IPS-18c (cell line): ENCODE measurements around the gene EBF3.

Experiments
- H3K4me3 ChIP-seq: 2 replicates; pipeline ENCODE4 v1.7.0; 2013; ENCODE audit warnings: low read depth, mild to moderate bottlenecking, low read length, moderate library complexity; ENCODE audit not compliant: insufficient read depth
- H3K9me3 ChIP-seq: one replicate; pipeline ENCODE4 v1.6.1; 2013; ENCODE audit warnings: mild to moderate bottlenecking, low read length, moderate library complexity; ENCODE audit not compliant: control insufficient read depth, insufficient read depth

Gene EBF3

DNA sequence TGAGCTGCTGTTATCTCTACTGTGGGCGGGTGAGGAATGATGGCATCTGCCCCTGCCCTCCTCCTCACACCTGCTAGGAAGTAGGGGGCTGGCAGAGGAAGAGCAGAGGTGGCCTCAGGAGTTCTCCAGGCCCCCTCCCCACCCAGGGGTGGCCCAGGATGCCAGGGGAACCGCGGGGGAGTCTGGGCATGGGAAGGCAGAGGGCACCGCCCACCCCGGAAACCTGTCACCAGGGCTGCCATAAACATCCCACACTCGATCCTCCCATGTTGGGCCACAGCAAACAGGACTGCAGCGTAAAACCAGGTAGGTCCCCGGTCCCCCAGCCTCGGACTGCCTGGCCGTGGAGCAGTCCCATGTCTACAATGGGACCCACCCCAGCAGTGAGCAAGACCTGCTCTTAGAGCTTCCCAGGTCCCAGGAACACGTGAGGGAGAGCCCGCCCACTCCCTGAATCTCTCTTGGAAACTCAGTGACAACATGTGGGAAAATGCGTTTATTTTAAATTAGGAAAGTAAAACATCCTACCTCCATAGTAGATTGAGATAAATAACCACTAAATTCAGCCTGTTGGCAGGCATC is 23.4 kb downstream of the EBF3 start:
- no peaks in the 10 kb centered on the region for H3K9me3 ChIP-seq
- H3K4me3 ChIP-seq, result no peak overlapping the region

DNA sequence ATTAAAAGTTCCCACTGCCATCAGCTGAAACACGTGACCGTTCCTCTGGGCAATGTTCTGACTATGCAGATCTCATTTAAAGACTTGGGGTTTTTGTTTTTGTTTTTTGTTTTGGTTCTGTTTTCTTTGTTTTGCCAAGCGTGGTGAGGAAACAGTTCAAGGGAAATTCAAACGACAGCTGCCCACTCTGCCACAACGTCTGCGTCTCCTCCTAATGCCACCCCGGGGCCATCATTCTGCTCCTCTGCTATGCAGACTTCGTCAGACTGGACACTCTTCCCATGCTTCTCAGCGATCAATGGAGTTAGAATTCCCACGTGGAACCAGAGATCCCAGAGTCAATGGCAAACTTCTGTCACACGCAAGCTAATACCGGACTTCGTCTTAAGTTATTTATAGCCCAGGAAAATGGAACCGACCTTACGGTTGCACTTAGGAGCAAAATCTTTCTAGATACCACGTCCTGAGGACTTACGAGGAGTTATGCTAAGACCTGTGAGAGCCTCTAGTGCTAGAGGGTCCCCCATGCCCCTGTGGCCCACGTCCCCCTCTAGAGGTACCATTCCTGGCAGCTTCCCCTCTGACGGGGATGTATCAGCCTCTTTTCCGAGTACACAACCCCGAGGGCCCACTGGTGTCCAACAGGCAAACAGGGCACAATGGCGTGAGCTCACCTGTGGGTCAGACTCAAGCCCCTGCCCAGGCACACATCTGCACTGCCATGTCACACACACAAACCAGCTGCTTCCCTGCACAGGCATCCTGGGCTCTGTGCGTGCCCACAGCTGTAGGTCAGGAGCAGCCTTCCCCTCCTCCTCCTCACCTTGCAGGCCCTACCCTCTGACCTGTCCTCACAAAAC is 24.4 kb downstream of the EBF3 start:
- H3K4me3 ChIP-seq, result no peak overlapping the region
- no peaks in the 10 kb centered on the region for H3K9me3 ChIP-seq

DNA sequence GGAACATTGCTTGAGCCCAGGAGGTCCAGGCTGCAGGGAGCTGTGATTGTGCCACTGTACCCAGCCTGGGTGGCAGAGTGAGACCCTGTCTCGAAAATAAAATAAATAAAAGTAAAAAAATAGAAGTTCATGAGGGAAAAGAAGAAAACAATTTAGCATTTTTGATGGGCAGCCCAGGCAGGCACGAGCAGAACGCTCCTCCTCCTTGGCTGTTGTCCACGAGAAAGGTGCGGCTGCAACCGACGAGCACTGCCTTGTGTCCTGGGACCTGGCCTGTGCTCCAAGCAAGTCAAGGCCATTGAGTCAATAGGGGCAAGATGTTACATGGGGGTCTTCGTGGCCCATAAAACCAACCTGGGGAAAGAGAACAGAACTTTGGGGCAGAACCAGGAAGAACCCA is 25.6 kb downstream of the EBF3 start:
- Histone ChIP-seq H3K9me3 (no peaks in the 10 kb centered on the region), H3K4me3 (no peak overlapping the region)

DNA sequence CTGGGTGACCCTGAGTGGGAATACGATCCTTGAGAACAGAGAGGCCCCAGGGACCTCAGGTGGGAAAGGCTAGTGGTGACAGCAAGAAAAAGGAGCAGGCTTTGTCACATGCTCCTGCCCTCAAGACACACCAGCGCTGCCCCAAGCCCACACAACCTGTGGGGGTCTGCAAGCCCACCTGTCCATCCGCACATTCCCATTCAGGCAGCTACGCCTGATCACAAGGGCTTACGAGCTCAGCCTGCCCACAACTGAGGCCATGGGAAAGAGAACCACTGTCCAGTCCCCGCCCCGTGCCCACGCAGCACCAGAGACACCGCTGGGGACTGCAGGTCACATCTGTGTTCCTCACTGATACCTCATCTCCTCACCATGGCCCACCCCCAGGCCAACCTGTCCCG is 26.7 kb downstream of the EBF3 start:
- Histone ChIP-seq H3K9me3 (no peaks in the 10 kb centered on the region), H3K4me3 (no peak overlapping the region)

DNA sequence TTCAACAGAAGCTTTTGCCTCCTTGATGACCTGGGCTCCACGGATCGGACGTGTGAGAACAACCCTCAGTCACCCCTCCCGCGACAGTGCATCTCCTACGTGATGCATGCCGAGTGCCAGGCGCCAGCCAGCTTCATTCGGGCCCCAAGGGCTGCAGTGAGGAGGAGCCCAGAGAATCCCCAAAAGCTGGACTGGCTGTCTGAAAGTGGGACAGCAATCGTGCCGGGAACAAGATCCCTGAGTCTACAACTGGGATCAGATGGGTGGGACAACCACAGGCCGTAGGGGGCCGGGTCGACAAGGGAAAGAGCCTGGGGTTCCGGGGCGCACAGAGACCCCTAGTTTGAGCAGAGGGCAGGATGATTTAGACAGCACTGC is 27.2 kb downstream of the EBF3 start:
- H3K9me3 ChIP-seq, result no peaks in the 10 kb centered on the region
- H3K4me3 ChIP-seq, result no peak overlapping the region

DNA sequence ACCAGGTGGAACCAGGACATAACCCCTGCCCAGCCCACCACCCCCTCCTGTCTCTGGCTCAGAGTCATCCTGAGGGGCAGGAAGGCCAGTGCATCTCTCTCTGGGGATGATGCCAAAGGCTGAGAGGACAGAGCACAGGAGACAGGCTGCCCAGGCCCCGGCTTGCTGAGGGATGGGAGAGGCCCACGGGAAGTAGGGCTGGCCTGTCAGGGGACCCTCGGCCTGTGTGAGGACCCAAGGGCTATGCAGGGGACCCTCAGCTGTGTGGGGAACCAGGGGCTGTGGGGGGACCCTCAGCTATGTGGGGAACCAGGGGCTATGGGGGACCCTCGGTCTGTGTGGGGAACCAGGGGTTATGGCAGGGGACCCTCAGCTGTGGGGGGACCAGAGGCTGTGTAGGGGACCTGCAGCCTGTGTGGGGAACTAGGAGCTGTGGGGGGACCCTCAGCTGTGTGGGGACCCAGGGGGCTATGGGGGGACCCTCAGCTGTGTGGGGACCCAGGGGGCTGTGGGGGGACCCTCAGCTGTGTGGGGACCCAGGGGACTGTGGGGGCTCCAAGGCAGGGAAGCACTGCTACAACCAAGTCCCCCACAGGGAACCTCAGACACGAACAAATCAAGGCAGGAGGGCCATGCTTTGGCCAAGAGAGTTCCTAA is 27.7 kb downstream of the EBF3 start:
- no peak overlapping the region for H3K4me3 ChIP-seq
- peaks cover under 1% of the 10 kb centered on the region for H3K9me3 ChIP-seq

DNA sequence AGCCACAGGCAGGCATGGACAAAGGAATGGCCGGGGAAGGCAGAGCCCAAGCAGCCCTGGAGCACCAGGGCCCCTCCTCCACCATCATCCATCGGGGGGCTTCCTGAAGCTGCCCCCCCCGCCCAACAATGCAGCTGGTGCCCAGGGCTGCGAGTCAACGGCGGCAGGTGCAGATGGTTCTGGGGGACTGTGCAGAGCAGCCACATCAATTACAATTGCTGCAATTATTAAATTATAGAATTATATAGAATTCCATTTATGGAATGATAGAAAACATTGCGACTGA is 28.3 kb downstream of the EBF3 start:
- peaks cover 2% of the 10 kb centered on the region for H3K9me3 ChIP-seq
- no peak overlapping the region for H3K4me3 ChIP-seq

DNA sequence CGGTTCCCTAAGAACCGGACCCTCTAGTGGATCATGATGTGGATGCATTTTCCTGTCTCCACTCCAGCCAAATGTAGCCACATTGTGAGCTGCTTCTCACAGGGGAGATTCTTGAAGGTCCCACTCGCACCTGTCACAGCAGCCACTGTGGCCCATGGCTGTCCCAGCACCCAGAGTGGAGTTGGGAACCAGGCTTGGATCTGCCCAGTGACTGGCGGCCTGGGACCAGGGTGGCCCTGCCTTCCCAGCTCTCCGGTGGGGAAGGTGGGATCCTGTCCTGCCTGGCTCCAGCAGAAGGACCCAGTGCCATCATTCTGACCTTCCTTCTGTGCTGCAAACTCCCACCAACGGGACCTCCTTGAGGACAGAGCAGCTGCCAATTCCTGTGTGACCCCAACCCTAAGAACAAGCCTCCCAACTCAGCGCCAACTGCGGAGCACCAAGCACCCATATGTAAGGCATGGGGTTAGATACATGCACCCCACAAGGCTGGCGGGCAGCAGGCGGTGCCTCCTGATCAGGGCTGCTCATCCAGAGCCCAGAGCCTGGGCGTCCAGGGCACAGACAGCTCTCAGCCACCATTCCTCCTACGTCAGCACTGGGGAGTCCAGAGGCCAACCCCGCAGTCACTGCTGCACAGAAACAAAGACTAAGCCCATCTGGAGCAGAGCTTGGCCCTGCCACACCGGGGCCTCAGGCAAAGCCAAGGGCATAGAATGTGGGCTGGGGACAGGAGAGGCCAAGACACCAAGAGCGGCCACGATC is 28.8 kb downstream of the EBF3 start:
- Histone ChIP-seq H3K9me3 (peaks cover 2% of the 10 kb centered on the region), H3K4me3 (no peak overlapping the region)

DNA sequence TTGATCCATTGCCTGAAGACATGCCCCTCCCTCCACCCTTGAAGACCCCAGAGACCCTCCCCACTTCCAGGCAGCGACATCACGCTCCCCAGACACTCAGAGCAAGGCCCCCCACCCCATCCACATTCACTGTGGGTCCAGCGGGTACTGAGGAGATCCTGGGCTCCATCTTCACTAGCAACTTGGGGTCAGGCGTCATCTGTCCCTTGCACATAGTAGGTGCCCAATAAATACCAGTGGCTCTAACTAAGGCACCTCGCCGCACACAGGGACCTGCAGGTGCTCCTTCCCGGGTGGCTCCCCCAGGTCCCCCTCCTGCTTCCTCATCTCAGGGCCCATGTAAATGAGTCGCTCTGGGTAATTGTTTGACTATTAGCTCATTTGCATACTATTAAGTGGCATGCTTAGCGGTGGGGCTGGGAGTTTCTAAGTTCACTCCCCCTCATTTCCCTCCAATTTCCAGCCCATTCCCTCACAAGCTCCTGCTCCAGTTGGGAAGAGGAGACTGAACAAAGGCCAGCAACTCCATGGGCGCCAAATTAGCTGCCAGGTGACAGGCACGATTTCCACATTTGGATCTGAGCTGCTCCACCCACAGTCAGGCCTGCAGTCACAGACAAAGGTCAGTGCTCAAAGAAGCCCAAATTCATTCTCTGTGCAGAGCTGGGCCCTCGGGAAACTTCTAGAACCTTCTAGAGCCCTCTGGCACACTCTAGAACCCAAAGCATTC is 29.7 kb downstream of the EBF3 start:
- H3K4me3 ChIP-seq, result no peak overlapping the region
- peaks cover 2% of the 10 kb centered on the region for H3K9me3 ChIP-seq

DNA sequence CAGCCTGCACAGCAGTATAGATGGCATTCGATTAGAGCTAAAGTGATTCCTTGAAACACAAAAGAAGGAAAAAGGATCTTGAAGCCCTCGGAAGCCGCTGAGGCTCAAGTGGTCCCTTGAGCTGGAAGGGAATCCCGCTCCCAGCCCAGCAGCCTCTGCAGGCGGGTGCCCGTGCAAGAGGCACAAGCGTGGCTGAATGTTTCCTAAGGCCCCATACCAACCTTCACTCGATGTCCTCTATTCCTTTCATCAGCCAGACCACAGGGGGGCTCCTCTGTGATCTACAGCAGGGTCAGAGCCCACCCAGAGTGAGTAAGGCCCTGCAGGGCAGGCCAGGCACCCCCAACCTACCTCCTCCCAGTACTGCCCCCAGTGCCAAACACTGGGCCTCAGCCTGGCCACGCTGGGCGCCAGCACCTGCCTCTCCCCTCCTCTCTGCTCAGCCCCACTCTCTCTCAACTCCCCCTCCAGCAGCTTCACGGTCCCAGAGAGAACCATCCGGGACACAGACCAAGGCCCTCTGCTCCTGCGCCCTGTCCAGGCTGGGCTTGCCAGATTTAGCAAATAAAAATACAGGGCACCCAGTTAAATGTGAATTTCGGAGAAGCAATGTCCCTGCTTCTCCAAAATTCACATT is 30.5 kb downstream of the EBF3 start:
- Histone ChIP-seq H3K4me3 (no peak overlapping the region), H3K9me3 (peaks cover 2% of the 10 kb centered on the region)

DNA sequence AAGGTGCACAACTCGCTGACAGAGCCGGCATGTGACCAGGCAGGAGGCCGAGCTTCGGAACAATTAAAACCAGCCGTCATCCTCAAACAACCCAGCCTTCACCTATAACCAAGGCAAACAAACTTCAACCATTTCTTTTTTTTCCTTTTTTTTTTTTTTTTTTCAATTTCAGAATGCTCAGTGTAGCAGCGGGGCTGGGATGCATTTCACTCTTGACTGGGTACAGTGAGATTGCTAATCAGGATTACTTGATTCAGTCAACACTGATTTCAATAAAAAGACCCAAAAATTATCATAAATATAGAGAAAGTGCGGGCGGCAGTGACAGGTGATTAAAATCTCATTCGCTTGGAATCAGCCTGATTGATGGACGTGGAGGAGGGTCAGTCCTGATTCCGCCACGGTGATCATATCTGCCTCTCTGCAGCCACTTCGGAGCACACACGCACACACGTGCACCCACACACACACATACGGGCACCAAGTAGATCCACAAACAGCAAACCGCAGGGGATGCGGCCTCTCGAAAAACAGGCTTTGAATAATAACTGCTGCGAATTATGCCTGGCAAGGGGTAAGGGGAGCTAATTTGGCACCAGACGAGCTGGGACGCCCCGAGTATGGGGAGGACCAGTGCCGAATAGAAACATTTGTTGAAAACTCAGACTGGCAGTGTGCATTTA is 31.2 kb downstream of the EBF3 start:
- H3K9me3 ChIP-seq, result peaks cover 2% of the 10 kb centered on the region
- H3K4me3 ChIP-seq, result no peak overlapping the region

DNA sequence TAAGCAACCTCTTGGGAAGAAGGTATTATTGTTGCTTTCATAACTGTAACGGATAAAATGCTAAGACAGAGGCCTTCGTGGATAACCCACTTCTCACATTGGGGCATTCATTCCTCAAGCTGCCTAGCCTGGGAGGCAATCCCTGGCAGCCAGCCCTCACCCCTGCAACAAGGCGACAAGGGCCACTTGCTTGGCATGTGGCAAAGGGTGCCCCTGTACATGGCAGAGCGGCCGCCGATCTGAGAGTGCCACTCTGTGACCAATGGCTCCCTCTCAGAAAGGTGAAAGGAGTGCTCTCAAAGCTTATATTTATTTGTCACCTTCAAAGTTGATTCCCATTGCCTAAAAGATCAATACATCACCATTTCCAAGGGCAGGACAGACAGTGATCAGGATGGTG is 31.9 kb downstream of the EBF3 start:
- Histone ChIP-seq H3K9me3 (peaks cover 2% of the 10 kb centered on the region), H3K4me3 (no peak overlapping the region)

DNA sequence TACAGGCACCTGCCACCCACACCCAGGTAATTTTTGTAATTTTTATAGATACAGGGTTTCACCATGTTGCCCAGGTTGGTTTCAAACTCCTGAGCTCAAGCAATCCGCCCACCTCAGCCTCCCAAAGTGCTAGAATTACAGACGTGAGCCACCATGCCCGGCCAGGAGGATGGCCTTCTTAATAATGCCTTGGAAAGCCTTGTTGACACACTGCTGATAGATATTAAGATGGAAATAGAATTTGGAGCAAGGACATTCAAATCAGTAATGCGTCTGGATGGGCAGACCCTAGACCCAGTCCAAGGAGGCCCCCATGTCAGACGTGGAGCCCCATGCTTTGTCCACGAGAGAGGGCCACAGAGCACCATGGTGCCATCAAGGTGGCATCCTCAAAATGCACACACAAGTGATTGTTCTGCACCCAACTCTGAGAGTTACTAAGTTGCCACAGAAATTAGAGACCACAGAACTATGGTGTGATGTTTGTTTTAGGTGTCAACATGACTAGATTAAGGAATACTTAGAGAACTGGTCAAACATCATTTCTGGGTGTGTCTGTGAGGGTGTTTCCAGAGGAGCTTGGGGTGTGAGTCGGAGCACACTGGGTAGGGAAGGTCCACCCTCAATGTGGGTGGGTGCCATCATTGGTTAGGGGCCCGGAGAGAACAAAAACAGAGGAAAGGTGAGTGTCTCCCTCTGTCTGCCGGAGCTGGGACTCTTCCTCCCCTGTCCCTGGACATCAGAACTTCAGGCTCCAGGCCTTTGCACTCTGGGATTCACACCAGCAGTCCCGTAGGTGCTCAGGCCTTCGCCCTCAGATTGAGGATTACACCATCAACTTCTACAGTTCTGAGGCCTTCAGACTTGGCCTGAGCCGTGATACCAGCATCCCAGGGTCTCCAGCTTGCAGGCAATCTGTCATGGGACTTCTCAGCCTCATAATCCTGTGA is 34.5 kb downstream of the EBF3 start:
- no peak overlapping the region for H3K4me3 ChIP-seq
- H3K9me3 ChIP-seq, result peaks cover 2% of the 10 kb centered on the region

DNA sequence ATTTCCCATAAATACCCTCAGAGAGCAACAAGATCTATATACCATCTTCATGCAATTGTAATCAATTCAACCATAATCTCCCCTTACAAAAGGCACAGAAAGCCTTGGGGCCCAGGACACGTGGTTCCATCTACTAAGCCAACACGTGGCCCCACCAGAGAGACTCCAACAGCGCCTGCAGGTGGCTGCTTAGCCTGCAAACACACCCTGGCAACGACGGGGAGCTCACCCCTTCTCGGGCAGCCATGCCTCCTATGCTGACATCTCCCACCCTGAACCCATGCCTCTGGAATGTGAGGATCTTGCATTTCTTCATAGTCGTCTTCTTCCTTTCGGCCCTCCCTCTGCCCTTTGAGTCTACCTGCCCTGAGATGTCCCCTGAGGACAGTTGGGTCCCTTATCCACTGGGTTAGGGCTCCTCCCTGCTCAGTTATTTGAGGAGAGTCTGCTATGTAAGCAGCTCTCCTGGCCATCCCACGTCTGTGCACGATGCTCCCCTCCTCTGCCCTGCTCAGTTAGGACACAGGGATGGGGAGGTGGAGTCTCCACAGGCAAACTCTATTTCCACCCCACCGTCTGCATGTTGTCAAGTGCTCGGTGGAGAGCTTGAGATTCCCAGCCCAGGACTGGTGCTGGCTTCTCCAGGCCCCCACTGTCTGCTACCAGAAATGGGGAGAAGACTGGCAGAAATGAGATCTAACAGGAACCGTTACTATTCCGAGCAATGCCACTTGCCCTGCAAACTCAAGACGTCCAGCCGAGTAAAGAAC is 36.5 kb downstream of the EBF3 start:
- H3K4me3 ChIP-seq, result no peak overlapping the region
- peaks cover 2% of the 10 kb centered on the region for H3K9me3 ChIP-seq
